Ectodermal cell (in vitro differentiated cells): ENCODE measurements around the gene CATSPER3.

ENCODE experiments used
- H3K27ac ChIP-seq: 2 replicates; pipeline ENCODE4 v1.7.0; 2013; ENCODE audit warnings: mild to moderate bottlenecking, low read depth, low read length; ENCODE audit not compliant: insufficient read depth, poor library complexity, severe bottlenecking
- H3K27me3 ChIP-seq: 2 replicates; pipeline ENCODE4 v1.7.0; 2013; ENCODE audit warnings: mild to moderate bottlenecking, low read length; ENCODE audit not compliant: insufficient read depth, control insufficient read depth, poor library complexity, severe bottlenecking
- H3K36me3 ChIP-seq: one replicate; pipeline ENCODE4 v1.7.0; 2013; ENCODE audit warnings: low read length; ENCODE audit not compliant: control insufficient read depth, insufficient read depth
- H3K4me1 ChIP-seq: one replicate; pipeline ENCODE4 v1.7.0; 2013; ENCODE audit warnings: low read length; ENCODE audit not compliant: control insufficient read depth, insufficient read depth
- H3K4me3 ChIP-seq: 2 replicates; pipeline ENCODE4 v1.7.0; 2013; ENCODE audit warnings: low read depth, low read length, control low read depth; ENCODE audit not compliant: insufficient read depth
- H3K9me3 ChIP-seq: 2 replicates; pipeline ENCODE4 v1.7.0; 2013; ENCODE audit warnings: mild to moderate bottlenecking, low read length, moderate library complexity; ENCODE audit not compliant: control insufficient read depth
- WGBS, 2 experiments: methylation state at CpG; one replicate each; pipeline ENCODE4 v1.1.7; 2013; ENCODE audit warnings: missing lambda C conversion rate in 2 of 2; 5-methylcytosine and 5-hydroxymethylcytosine counted together

CATSPER3 gene

DNA sequence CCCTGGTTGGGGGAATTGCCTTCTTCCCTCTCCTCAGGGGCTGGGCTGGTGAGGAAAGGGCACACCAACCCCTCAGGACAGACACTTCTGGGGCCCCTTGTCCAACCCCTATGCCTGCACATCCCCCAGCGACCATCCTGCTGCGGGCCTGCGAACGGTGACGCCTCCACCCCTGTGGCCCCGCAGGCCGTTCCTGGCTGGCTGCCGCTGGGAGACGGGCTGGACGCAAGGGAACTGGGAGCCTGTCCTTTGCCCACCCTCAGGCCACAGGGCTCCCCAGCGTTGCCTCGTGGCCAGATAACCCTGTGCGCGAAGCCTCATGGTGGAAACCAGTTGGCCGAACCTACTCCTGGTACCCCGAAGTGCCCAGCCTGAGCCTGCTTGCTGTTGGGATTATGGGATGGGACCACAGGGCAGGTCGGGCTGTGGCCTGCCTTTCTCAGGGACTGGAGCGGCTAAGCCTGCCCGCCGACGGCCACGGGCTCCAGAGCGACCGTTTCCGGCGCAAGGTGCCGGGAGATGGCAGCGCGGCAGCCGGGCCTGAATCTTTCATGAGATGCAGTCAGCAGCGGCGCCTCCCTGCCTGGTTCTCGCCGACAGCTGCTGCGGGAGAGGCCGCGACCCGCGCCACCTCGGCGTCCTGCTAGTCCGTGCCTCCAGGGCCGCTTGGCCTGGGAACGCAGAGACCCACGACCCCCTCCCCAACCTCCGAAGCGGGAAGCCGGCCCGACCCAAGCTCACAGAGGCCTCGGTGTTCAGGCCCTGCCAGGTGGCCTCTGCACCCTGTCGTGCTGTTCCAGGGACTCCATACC is 72.8 kb downstream of the CATSPER3 start:
- Histone ChIP-seq H3K4me1 (peaks cover 13% of the 10 kb centered on the region), H3K27ac (no peak overlapping the region), H3K36me3 (no peaks in the 10 kb centered on the region), H3K27me3 (peaks cover 100% of the 10 kb centered on the region), H3K4me3 (no peak overlapping the region), H3K9me3 (no peaks in the 10 kb centered on the region)
- WGBS, 2 experiments, result 1 to 2% methylated on average over 51 of the region's 51 CpGs

- Histone ChIP-seq H3K4me3 (no peak overlapping the region), H3K4me1 (peaks cover 13% of the 10 kb centered on the region), H3K36me3 (no peaks in the 10 kb centered on the region), H3K9me3 (no peaks in the 10 kb centered on the region), H3K27ac (no peak overlapping the region), H3K27me3 (peaks cover 100% of the 10 kb centered on the region)
- WGBS, 2 experiments, result 10 to 15% methylated on average over 12 of the region's 12 CpGs
These were observed 73.5 kb downstream of the CATSPER3 start for GRCh38 chr5:135041145-135041587.

DNA sequence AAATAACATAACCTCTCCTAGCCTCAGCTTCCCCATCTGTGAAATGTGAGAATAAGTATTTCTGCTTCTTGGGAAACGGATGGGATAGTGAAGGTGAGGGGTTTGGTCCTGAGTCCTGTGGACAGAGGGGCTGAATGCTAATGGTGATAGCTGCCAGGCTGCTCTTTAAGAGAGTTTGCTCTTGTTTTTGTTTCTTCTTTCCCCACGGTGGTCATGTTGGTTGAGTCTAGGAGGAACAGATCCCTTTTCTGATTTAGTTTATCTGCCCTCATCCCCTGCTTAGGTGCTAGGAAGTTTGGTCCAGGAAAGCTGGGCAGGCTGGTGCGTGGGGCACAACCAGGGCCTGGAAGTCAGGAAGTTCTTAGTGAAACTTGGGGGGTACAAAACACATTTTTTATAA is 74.0 kb downstream of the CATSPER3 start:
- Histone ChIP-seq H3K27me3 (peaks cover 99% of the 10 kb centered on the region), H3K27ac (no peak overlapping the region), H3K36me3 (no peaks in the 10 kb centered on the region), H3K4me1 (peaks cover 13% of the 10 kb centered on the region), H3K4me3 (no peak overlapping the region), H3K9me3 (no peaks in the 10 kb centered on the region)
- 43 to 57% methylated on average over 3 of the region's 3 CpGs for WGBS, 2 experiments

DNA sequence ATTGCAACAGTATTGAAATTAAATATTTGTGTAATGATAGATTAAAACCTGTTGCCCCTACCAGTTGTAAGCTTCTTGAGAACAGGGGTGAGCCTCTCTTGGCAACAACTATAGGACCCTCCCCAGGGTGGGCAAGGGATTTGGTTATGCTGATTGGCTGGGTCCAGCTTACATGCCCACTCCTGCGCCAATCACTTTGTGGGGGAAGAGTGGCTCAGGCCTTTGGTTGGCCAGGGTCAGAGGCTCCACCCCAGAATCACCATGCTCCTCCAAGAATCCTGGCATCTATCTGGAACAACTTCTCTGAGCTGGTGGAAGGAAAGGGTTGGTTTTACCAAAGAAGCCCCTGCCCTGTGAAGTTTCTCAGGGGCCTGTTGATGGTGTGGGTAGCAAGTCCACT is 74.9 kb downstream of the CATSPER3 start:
- 79 to 93% methylated on average over 1 of the region's 1 CpG for WGBS, 2 experiments
- Histone ChIP-seq H3K27me3 (peaks cover 95% of the 10 kb centered on the region), H3K36me3 (no peaks in the 10 kb centered on the region), H3K9me3 (no peaks in the 10 kb centered on the region), H3K27ac (no peak overlapping the region), H3K4me1 (peaks cover 13% of the 10 kb centered on the region), H3K4me3 (no peak overlapping the region)

- Histone ChIP-seq H3K36me3 (no peaks in the 10 kb centered on the region), H3K4me1 (peaks cover 12% of the 10 kb centered on the region), H3K4me3 (no peak overlapping the region), H3K27me3 (peaks cover 86% of the 10 kb centered on the region), H3K27ac (no peak overlapping the region), H3K9me3 (no peaks in the 10 kb centered on the region)
These were observed 77.8 kb downstream of the CATSPER3 start for GRCh38 chr5:135045488-135045887.

GRCh38 chr5:135046661-135047346 is 79.1 kb downstream of the CATSPER3 start:
- H3K27me3 ChIP-seq, result peaks cover 86% of the 10 kb centered on the region
- H3K27ac ChIP-seq, result no peak overlapping the region
- no peak overlapping the region for H3K4me3 ChIP-seq
- H3K36me3 ChIP-seq, result no peaks in the 10 kb centered on the region
- 79 to 92% methylated on average over 5 of the region's 5 CpGs for WGBS, 2 experiments
- no peaks in the 10 kb centered on the region for H3K9me3 ChIP-seq
- peaks cover 12% of the 10 kb centered on the region for H3K4me1 ChIP-seq

DNA sequence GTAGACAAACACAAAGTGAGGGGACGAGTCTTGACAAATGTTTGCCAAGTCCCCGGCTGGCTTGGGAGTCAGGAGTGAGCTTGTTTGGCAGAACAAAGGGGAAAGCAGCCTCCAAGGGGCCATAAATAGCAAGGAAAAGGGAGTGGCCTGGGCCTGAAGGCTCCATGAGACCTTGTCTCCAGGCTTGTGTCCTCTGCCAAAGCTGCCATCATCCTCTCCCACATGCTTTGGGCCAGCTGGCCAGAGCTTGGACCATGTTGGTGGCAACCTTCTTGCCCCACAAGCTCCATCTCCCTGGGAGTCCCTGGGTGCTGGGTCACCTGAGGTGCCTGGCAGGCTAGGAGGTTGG is 79.6 kb downstream of the CATSPER3 start:
- H3K27ac ChIP-seq, result no peak overlapping the region
- no peaks in the 10 kb centered on the region for H3K36me3 ChIP-seq
- peaks cover 86% of the 10 kb centered on the region for H3K27me3 ChIP-seq
- H3K4me1 ChIP-seq, result peaks cover 12% of the 10 kb centered on the region
- no peak overlapping the region for H3K4me3 ChIP-seq
- WGBS, 2 experiments, result 74 to 78% methylated on average over 2 of the region's 2 CpGs
- H3K9me3 ChIP-seq, result no peaks in the 10 kb centered on the region

- WGBS, 2 experiments, result 42 to 51% methylated on average over 2 of the region's 2 CpGs
- Histone ChIP-seq H3K27ac (no peak overlapping the region), H3K9me3 (no peaks in the 10 kb centered on the region), H3K4me3 (no peak overlapping the region), H3K27me3 (peaks cover 86% of the 10 kb centered on the region), H3K36me3 (no peaks in the 10 kb centered on the region), H3K4me1 (peaks cover 12% of the 10 kb centered on the region)
These were observed 80.6 kb downstream of the CATSPER3 start for GRCh38 chr5:135048286-135048685.

DNA sequence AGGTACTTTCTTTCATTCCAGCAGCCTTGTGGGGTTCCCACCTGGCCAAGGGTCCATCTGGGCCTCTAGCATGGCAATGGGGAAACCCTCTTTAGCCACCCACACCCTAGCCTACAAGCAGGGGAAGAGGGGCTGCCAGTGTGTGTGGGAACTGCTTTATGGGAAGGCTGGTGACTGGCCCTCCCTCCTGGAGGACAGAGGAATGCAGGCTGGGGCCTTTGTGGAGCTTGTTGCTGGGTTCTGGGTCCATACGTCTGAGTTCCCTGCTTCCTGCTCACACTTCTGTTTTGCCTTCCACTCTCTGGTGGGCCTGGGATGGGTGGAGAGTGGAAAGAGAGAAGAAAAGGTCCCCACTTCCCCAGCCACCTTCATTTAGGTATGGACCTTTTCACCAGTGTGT is 81.2 kb downstream of the CATSPER3 start:
- Histone ChIP-seq H3K4me1 (peaks cover 12% of the 10 kb centered on the region), H3K27me3 (peaks cover 86% of the 10 kb centered on the region), H3K27ac (no peak overlapping the region), H3K4me3 (no peak overlapping the region), H3K36me3 (no peaks in the 10 kb centered on the region), H3K9me3 (no peaks in the 10 kb centered on the region)
- 17 to 38% methylated on average over 1 of the region's 1 CpG for WGBS, 2 experiments

DNA sequence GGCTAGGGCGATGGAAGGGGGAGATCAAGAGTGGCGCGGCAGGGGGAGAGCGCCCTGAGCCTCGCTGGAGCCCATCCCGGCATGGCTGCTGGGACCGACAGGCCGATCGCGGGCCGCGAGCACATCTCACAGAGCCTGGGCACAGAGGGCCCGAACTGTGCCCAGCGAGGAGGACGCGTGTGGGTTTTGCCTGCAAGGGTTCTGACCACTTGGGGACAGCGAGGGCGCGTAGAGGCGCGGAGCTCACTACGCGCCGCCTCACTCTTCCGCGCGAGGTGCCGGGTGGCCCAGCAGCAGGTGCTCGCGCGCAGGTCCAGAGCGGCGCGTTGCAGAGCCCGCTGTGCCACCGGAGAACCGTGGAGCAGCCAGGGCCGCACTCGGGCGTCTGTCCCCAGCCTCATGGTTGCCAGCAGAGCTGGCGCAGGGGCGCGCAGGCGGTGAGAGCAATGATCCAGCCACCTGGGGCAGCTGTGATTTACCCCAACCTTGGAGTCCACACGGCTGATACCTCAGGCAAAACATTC is 82.6 kb downstream of the CATSPER3 start:
- H3K4me3 ChIP-seq, result peak overlapping the region; percentile 8
- WGBS, 2 experiments, result 16 to 18% methylated on average over 45 of the region's 45 CpGs

More for the DNA sequence above, 82.6 kb downstream of the CATSPER3 start:
- Histone ChIP-seq H3K27ac (no peak overlapping the region), H3K9me3 (no peaks in the 10 kb centered on the region), H3K4me1 (peaks cover 12% of the 10 kb centered on the region), H3K36me3 (no peaks in the 10 kb centered on the region), H3K27me3 (peaks cover 82% of the 10 kb centered on the region)
